HTERT RPE-1 (cell line): ENCODE results near the gene ANKRD28.
"Not testable (repeated sequence)": the region's sequence is repeated elsewhere in the genome, so short reads cannot be mapped to it uniquely, and the experiment has no call there.

Experiments
- in situ Hi-C: fragments of 300-500 bp; cut with MboI; formaldehyde crosslinking; loops from 4 replicates; pipeline ENCODE4 v1.14.3; 2020; ENCODE audit warnings: low sequenced_read_pairs

The ANKRD28 gene

GRCh38 chr3:15778332-15778858, 19.4 kb downstream of the ANKRD28 start:
- in situ Hi-C loops, result no loop called here

GRCh38 chr3:15774931-15775560, 22.7 kb downstream of the ANKRD28 start:
- in situ Hi-C loops, result not testable (repeated sequence)

DNA sequence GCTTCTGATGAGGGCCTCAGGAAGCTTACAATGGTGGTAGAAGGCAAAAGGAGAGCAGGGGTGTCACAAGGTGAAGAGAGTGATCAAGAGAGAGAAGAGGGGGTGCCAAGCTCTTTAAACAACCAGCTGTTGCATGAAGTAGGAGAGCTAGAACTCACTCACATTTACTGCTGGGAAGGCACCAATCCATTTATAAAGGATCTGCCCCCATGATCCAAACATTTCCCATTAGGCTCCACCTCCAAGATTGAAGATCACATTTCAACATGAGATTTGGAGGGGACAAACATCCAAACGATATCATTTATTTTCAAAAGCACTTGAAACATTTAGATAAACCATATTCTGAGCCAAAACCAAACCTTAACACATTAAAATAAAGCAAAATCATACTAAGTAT, 26.3 kb downstream of the ANKRD28 start:
- in situ Hi-C loops, result no loop called here

DNA sequence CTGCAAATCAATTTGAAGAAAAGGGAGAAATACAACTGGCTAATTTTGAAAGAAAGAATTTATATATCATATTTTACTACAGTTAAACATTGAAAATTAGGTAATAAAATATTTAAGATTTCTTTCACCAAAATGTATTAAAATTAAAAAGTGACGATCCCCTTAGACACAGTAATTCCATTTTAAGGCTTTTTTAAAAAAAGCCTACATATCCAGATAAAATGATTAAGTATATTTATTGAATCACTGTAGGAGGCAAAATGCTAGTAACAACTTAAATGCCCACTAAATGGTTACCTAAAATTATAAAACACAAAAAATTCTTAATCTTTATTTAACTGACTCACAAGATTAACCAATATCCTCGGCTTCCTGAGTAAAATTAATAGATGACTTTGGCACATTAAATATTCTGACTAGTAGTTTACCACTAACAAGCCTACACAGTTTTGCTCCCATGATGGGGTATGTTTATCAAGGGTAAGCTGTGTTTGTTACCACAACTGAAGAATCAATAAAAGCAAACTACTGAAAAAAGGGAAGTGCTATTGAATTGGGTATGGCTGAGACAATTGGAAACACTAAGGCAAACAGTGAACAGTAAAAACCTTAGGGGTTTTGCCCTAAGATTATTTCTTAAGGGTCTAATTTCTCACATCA, 28.4 kb downstream of the ANKRD28 start:
- in situ Hi-C loops, result no loop called here

DNA sequence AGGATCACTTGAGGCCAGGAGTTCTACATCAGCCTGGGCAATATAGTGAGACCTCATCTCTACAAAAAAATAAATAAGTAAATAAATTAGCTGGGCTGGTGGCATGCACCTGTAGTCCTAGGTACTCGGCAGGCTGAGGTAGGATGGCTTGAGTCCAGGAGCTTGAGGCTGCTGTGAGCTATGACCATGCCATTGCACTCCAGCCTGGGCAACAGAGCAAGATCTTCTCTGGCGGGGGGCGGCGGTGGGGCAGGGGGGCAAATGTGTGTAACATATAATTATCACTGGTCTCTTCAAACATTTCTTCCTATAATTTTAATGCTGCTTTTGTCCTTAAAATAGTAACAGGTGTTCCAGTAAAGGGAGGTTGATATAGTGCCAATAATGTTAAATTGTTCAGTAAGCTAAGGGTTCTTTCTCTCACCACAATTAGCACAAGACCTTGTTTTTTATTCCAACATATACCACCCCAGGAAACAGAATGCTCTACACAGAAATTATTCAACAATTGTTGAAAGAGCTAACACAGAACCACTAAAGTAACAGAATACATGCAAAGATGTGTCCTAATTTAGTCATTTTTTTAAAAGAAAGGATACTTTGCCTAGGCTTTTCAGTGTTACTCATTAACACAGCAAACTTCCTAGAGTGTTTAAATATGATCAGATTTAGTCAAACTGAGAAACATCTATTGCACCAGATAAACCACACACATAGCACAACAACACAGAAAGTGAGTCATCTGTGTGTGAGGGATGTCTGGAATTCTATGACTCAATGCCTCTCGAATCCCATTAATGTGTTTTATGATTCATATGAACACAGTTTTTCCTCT, 29.1 kb downstream of the ANKRD28 start:
- in situ Hi-C loops, result no loop called here

- in situ Hi-C loops, result no loop called here
These were observed 31.4 kb downstream of the ANKRD28 start for GRCh38 chr3:15766406-15766805.

- in situ Hi-C loops, result no loop called here
These were observed 39.5 kb downstream of the ANKRD28 start for GRCh38 chr3:15758295-15758694.

DNA sequence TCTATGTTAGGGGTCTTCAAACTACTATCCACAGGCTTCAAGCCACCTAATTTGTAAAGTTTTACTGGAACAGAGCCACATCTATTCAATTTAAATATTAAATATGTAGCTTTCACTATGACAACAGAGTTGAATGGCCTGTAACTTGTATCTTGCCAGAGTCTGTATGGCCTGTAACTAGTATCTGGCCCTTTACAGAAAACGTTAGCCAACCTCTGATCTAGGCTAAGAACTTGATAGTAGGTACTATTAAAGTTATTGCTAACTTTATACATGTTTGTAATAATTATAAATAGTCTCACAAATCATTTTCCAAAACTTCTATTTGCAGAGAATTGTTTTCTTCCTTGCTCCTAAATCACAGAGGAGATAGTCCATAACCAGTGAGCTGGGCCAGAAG, 40.0 kb downstream of the ANKRD28 start:
- in situ Hi-C loops, result no loop called here

DNA sequence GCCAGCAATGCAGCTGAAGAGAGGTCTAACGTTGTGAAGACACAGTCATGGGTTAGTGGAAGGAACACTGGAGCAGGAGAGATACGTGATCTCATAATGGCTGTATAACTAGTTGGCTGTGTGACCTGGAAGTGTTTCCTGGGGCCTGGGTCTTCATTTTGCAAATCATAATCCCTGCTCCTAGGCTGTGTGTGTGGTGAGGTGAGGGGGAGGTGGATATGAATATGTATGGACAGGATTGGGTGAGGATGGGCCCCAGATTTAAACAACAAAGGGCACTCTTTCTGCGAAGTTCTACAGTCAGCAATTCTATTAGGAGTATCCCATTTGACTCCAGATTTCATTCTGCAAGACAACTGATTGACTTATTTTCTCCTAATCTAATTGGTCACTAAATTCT, 41.3 kb downstream of the ANKRD28 start:
- in situ Hi-C loops, result no loop called here

DNA sequence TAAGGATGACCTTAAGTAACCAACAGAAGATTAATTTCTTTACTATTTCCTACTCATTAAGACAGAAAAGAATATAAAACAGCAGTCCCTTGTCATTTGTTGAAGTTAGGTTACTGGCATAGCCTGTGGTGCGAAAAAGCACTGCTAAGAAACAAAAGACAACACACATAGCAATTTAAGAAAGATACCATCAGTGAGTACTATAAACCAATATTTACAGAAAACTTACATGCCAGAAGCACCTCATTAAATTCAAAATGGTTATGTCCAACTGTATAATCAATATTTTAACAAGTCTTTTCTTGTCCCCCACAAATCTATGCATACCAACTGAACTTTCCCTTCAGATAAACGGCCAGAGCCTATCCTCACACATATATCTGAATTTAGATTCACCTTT, 42.0 kb downstream of the ANKRD28 start:
- in situ Hi-C loops, result no loop called here

- in situ Hi-C loops, result no loop called here
These were observed 42.6 kb downstream of the ANKRD28 start for GRCh38 chr3:15755181-15755580.

- in situ Hi-C loops, result no loop called here
These were observed 43.7 kb downstream of the ANKRD28 start for GRCh38 chr3:15754047-15754446.

GRCh38 chr3:15753056-15753710, 44.6 kb downstream of the ANKRD28 start:
- in situ Hi-C loops, result no loop called here

DNA sequence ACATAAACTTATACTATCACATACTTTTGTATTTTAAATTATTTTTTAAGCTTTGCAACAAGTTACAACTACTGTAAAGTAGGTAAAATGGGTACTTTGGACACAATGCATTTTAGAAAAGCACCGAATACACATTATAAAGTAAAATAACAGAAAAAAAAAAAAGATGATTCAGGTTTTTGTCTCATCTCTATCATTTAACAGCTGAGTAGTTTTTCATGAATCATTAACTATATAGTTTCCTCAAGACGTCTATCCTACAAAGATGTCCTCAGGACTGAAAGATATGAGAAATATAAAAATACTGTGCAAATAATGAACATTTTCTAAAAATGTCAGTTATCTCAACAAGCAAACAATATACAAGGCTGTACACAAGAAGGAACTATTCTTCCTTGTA, 46.9 kb downstream of the ANKRD28 start:
- in situ Hi-C loops, result no loop called here

DNA sequence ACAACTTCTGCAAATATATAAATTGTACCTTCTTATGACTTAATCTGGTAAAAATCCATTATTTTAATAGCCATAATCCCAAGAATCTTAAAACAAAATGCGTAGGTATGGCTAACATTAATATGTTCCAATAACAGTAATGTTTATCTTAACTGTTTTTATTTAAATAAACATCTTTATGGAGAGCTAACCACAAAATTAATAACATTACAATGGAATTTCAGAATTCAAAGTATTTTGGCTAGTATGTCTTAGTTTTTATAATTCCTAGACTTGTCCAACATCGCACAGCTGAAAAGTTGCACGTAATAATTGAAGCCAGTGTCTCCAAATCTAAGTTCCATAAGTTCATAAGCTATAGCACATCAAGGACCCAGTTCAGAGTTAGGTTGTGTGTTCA, 47.6 kb downstream of the ANKRD28 start:
- in situ Hi-C loops, result no loop called here

GRCh38 chr3:15745896-15746295, 51.9 kb downstream of the ANKRD28 start:
- in situ Hi-C loops, result not testable (repeated sequence)

- in situ Hi-C loops, result no loop called here
These were observed 53.6 kb downstream of the ANKRD28 start for GRCh38 chr3:15744176-15744575.

DNA sequence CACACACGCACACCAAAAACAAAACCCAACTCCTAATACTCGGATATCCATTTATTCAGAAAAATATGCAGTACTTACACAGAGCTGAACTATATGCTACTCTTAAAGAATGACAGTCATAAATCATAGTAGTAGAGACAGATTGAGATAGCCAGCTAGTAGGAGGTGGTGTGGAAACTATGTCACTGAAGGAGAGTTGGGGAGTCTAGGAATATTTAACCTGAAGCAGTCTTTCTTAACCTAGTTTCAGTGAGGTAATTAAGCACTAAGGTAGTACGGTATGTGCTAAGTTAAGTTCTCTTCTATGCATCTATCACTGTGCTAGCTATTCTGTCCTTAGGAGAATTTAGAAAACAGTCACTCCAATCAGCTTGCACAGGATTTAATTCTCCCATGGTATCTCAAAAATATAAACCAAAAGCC, 54.2 kb downstream of the ANKRD28 start:
- in situ Hi-C loops, result no loop called here

DNA sequence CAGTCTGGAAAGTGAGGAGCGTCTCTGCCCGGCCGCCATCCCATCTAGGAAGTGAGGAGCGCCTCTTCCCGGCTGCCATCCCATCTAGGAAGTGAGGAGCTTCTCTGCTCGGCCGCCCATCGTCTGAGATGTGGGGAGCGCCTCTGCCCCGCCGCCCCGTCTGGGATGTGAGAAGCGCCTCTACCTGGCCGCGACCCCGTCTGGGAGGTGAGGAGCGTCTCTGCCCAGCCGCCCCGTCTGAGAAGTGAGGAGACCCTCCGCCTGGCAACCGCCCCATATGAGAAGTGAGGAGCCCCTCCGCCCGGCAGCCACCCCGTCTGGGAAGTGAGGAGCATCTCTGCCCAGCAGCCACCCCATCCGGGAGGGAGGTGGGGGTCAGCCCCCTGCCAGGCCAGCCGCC, 55.5 kb downstream of the ANKRD28 start:
- in situ Hi-C loops, result not testable (repeated sequence)

GRCh38 chr3:15738616-15739005, 59.2 kb downstream of the ANKRD28 start:
- in situ Hi-C loops, result not testable (repeated sequence)

DNA sequence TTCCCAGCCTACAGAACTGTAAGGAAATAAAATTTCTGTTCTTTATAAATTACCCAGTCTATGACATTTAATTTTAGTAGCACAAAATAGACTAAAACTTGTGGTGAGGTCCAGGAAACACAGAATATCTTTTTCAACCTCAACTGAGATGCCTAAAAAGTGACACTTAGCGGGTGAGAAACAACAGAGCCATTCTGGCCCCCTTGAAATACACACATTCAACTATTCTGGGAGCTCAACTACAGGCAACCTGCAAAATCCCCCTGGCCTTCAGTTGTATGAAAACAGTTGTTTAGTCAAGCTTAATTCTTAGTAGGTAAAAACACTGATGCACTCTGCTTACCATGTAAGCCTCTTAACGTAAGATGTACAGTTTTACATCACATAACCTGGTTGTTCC, 66.8 kb downstream of the ANKRD28 start:
- in situ Hi-C loops, result no loop called here
